Activated CD4-positive, alpha-beta T cell treated with anti-CD3 and anti-CD28 coated beads, Interleukin-2, amount 50 U/mL, for 48 hours (primary cell): Measurements from ENCODE around the gene ANK2.

ENCODE experiments used
- DNase-seq, 2 experiments: peaks; one replicate each; pipeline ENCODE4 v3.0.0-alpha.2; 2020

ANK2 gene

DNA sequence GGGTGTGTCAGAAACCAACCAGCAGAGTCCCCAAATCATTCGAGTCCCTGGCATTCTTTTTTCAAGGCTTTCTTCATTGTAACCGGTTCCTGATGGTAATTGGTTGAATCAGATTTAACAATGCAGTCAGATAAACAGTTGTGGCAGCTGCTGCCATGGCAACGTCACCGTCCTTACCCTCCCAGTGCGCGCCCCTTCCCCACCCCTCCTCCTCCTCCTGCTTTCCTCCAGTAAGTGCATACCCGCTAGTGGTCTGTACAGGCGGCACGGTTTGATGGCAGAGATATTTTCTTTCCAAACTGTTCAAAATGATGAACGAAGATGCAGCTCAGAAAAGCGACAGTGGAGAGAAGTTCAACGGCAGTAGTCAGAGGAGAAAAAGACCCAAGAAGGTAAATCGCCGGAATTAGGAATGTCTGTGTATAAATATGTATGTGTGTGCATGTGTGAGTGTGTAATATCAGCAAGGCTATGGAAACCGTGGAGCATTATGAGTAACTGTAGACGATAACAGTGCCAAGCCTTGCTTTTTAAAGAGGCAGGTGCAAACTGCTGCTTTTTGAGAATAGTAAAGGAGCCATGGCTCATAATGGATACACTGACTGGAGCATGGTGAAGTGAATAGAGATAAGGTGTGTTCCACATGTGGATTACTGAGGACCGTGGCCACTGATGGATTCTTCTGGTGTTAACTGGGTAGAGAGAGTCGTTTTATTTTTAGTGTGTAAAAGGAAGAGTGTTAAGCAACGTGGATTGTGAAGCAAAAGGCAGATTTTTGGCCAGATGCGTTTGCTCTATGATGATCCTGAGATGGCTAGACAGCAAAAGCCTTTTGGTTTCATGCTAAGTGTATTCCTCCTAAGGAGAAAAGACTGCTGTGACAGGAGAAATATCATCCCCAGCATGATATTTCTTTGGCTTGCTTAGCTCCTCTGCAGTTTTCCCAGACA lies at the start of gene ANK2:
Gene ANK2, plus strand, starts transcription at position 233 of the 950 bp plus-strand sequence. Its CDS starts 76 bp downstream, at position 309.
- no peak for DNase-seq

DNA sequence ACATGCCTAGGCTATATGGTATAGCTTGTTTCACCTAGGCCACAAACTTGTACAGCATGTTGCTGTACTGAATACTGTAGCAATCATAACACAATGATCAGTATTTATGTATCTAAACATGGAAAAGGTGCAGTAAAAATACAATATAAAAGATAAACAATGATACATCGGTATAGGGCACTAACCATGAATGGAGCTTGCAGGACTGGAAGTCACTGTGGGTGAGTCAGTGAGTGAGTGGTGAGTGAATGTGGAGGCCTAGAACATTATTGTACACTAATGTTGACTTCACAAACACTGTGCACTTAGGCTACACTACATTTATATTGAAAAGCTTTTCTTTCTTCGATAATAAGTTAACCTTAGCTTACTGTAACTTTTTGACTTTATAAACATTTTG lies 45.6 kb upstream of the ANK2 start:
- no peak for DNase-seq

DNA sequence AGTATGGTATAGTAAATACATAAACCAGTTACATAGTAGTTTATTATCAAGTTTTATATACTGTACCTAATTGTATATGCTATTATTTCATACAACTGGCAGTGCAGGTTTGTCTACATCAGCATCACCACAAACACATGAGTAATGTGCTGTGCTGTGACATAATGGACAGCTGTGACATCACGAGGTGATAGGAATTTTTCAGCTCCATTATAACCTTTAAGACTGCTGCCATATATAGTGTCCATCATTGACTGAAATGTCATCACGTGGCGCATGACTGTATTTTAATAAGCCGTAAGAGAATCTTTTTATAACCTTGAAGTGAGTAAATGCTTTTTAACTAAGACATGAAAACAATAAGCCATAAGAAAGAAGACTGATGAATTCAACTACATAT lies 44.8 kb upstream of the ANK2 start:
- DNase-seq, result no peak

DNA sequence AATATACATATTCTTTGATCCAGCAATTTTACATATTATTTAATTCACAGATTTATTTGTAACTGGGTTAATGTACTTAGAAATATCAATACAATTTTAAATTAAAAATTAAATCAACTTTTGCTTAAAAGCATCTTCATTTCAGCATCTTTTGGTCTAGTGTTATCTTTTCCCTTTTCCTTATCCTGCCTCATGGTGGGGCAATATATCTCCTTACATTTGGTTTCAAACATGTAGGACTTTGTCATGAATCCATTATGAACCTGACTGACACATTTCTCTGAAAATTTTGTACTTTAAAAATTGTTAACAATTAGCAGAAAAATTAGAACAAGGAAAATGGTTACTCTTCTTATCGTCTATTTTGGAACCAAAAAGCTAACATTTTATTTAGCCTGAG lies 42.8 kb upstream of the ANK2 start:
- DNase-seq, result no peak

DNA sequence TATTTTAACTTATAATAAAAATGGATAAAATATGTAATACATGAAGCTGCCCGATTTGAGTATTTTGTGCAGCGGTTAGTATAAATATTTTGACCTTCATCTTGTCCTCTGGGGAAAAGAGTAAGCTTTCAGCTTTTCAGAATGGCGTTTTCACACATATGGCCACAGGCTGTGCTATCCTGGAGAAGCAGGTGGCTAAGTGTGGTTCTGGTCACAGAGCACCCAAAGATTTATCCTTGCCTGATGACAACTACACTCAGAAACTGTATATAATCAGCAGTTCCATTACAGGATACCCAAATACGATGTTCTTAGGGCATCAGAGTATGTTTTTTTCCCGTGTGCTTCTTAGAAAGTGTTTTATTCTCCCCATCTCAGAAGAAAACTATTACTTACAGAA lies 42.3 kb upstream of the ANK2 start:
- no peak for DNase-seq

DNA sequence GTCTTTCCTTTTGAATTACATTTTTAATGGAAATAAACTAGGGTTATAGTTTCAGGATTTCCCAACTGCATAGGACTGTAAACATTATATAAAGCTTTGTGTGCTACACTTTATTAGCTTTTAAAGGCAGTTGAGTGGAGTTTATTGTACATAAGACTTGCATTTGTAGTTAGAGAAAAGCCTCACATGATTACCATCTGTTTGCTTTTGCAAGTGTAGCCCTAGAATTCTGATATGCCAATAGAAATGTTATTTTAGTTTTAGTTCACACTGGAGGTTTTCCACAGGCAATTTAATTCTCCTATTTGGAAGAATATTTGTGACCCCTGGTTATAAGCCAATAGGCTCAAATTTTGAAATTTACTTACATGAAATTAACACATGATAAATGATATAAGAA lies 41.3 kb upstream of the ANK2 start:
- DNase-seq, result no peak

DNA sequence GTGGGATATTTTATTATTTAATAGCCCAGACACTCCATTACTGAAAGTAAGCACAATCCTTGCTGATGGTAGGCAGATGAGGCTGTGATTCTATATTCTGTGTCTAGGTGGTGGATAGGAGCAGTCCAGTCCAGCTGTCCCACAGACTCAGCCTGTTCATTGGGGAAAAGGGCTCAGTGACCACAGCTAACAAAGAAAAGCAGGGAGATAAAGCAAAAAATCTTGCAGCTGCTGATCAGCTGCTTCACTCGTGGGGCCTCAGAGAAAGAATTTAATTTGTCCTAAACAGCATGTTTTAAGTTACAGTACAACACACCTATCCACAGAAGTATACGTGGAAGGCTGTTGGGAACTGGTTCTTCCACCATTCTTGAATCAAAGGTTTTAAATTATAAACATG lies 40.7 kb upstream of the ANK2 start:
- DNase-seq, result no peak

DNA sequence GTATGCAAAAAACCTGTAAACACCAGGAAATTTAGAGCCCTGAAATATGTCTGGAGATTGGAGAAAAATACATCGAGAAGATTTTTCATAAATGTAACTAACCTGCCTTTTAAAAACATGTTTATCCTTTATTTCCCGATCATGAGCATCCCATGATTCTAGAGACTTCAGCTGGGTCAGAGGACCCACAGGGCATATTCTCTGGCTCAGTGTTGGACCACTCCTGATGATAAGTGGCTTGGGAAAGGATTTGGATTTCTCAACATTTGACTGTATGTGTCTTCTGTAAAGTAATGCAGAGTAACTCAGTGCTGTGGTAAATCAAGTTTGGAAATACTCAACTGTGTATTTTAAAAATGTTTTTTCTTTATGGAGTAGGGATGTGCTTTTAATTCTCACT lies 40.0 kb upstream of the ANK2 start:
- DNase-seq, result no peak

DNA sequence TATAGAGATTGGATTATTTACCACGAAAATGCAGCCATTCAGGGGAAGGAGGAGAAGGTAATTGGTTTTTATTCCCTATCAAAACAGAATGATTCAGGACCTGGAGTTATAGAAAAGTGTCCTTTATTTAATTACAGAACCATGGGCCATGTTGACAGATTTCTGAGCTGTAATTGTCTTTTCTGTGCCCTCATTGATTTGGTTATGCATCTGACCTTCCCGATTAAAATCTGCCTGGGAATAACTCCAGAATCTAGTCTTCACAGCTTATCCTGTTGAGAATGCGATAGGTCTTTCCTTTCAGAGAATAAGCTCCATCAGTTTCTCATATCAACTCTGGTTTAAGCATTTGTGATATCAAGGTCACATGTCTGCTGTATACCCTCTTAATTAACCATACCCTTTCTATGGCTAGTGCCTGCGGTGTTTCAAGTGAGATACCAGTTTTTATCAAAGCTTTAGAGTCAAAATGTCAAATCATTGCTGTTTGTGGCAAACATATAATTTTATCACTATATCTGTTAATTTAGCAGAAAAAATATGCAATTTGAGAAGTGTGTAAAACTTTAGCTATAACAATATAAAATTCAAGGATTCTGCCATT lies 37.2 kb upstream of the ANK2 start:
- no peak for DNase-seq

DNA sequence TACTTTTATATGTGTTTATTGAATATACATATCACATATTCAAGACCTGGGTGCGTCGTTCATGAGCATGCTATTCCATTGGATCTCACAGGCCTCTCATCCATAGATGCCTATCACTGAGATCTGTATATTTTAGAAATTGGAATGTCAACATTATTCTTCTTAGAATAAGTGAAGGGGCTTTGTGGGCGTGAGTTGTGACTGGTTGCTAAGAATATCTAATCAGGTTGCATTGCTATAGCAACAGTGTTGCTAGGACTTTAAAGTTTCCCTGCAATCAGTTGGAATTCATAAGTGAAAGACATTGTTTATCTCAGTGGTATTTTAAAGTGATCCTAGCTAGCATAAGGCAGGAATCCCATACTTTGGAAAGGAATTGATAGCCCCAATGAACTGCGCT lies 36.7 kb upstream of the ANK2 start:
- no peak for DNase-seq

DNA sequence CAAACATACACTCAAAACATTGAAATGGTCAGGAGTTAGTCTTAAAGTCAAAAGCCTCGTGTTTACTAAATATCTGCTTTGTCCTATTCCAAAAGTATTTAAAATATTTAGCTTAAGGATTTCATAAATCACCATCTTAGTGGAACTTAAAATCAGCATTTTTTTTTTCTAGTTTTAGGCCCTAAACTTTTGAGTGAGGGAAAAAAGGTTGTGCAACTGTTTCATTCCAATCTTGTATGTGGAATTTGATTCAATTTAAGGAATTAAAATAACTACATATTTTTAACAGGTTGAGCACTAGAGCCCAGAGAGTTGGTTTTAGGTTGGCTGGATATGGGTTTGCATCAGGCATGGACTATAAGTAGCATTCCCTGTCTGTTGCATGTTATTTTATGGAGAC lies 35.7 kb upstream of the ANK2 start:
- no peak for DNase-seq

DNA sequence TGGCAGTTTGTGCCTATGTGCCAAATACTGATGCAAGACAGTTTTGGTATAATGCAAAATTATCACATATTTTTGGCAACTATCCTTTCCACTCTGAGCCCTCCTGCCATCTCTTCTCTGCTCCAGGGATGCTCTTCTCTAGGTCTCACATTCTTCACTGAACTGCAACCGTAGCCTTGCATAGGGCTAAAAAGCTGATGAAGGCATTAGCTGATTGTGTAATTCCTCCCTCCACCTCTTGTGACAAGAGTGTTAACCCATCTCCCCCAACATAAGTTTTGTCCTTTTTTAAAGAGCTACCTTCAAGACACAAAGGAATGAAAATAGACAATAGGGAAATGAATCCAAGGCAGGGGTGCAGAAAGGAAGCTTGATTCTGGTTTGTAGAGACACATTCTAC lies 33.1 kb upstream of the ANK2 start:
- no peak for DNase-seq

DNA sequence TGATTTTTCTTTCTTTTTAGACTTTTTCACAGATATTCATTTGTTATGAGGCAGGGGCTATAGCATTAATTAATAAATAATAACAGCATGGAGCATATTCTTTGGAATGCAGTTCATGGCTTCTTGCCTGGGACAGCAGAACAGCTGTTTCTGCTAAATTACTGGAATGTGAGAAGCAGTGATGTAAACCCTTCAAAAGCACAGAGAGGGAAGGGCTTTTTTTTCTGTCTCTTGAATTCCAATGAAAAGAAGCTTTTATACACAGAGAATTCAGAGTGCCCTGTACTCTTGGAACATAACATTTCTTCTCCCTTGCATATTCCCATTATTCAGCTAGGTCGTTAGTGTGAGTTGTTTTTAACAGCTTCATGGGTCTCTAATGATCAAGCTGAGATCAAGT lies 28.5 kb upstream of the ANK2 start:
- DNase-seq, result no peak

DNA sequence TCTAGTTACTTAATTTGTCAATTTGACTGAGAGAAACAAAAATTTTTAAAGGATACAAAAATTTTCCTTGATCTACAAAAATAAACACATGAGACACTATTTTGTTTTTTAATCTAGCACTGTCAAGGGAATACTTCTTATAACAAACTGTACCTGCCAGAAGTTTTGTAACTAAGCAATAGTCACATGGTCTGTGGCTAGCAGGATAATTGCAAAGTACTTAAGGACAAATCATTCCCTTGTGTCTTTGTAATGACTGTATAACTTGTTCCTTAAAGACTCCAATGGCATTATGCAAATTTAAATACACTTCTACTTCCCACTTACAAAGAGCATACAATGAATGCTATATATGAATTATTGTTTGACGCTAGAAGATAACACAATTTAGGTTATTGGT lies 25.1 kb upstream of the ANK2 start:
- DNase-seq, result no peak

DNA sequence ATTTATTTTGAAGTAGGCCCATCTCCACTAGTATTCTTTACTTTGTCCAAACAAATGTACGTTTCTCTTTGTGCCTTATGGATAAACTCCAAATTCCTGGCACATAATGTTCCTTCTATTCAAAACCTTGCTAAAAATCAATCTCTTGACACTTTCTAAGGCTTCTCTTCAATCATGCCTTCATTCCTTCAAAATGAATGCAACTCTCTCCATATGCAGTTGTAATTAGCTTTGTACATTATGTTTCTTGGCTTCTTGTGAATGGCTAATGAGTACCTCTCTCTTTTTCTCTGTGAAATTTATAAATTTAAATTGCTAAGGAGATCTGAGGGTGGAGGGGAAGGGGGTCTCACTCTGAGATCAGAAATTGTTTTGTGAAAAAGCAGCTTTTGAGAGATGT lies 24.0 kb upstream of the ANK2 start:
- no peak for DNase-seq

DNA sequence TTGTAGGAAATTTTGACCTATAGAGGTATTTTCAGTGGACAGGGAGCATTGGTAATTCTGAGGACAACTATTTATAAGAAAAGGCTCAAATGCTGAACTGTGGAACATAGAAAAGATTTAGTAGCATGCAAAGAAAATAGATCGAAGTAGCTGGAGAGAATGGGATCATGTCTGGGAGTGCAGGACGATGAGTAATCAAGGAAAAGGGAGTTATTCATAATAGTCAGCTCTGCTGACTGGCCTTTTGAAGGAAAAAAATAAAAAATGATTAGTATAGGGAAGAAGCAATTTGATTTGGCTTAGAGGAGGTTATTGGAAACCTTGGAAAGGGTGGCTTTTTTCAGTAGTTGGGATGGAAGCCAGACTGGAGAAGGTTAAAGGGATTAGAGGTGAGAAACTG lies 22.9 kb upstream of the ANK2 start:
- no peak for DNase-seq

DNA sequence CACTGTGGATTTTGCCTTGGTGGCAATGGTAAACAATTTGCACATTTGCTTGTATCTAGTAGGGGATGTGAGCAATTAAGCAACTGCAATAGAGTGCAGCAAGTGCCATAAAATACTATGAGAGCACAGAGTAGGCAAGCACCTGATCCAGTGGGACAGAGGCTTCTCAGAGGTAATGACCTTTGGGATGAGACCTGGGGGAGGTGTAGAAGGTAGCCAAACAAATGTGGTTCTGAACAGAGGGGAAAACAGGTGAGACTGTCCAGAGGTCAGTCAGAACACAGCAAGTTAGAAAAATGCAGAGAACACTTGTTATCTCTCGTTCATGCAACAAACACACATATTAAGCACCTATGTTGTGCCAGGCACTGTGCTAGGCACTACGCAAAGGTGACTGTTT lies 21.4 kb upstream of the ANK2 start:
- DNase-seq, result no peak

DNA sequence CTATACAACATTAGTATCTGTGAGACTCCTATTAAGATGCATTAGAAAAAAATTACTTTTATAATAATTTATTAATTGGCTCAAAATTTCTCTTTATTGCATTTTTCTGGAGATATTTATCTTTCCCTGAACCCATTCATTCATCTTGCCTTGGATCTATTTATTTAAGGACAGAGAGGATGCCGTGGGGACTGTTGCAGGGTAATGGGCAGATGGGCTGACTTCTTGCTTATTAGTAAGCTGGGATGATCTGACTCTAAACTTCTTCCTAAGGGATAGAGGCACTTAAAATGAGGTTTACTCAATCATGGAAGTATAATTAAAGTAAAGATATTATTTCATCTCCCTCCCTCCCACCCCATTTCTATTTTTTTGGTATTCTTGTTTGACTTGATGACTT lies 18.2 kb upstream of the ANK2 start:
- no peak for DNase-seq

DNA sequence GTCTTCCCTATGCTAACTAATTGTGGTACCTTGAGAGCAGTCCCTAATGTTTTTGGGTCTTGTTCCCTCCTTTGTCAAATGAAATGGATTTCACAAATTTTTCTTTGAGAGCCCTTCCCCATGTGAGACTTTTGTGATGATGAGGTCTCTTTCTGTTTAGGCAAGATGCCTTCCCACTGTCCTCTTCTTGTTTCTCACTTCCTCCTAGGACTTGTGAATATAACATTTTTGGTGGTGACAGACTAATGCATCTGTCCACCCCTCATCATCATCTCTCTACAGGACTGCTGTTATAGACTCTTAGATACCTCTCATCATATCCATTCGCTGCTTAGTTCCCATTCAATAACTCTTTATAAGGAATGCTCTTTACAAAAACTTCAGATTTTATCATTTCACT lies 8.7 kb upstream of the ANK2 start:
- DNase-seq, result no peak

DNA sequence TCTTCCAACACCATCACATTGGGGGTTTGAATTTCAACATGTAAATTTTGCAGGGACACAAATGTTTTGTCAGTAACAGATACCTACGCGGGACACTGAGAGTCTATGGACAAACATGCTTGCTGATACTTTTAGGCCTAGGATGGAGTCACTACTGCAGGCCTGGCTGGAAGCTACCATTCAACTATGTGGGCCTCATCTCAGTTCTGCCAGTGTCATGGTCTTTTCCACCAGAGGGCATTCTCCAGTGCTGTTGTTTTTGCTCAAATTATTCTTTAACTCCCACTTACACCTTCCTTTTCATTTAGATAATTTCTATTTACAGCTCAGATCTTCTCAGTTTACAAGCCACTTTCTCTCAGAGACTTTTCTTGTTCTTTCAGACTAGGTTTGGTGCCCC lies 7.0 kb upstream of the ANK2 start:
- DNase-seq, result no peak

DNA sequence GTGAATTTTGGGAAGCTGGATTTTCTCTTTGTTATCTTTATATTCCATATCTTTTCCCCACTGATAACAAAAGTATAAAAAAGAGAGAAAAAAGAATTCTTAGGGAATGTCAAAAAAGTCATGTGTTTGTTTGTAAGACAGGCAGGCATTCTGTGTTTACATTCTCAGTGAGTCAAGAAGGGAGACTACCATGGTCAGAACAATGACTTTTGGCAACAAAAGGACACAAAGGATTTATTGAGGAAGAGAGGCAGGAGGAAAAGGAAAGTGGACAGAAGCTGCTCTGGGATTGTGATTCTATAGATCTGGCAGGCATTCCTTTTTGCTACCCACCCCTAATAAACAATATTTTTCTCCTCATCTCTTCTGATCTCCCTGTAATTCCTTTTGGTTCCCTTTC lies 5.9 kb upstream of the ANK2 start:
- no peak for DNase-seq

DNA sequence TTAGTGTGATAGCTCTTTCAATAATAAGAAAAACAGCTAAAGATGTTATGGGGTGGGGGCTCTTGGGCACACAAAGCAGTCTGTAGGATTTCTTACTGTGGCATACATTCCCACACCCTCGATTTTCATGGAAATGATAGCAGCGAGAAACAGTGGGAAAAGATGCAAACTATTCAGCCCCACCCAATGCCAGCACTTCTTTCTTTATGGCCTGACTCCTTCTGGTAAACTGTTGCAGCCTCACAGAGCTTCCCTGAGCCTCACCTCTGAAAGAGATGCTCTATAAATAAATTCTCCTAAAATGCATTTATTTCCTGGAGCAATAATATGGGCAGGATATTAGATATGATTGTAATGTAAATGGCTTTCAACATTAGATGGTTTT lies 910 bp downstream of the ANK2 start:
- no peak for DNase-seq

DNA sequence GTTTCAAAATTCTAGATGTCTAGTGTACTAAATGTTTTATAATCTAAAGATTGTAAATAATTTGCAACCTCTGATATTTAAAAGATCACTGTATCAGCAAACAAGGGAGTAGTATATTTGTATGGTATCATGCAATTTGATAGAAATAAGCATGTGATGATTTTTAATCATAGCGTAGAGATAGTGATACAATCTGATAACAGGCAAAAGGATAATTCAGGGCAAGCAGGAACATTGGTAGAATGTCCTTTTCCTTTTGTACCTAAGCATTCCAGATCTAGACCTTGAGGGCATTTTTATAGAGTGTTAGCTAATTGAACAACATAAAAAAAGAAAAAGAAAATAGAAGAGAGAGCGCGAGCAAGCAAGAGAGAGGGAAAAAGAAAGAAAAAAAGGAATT lies 1.4 kb downstream of the ANK2 start:
- DNase-seq, result no peak

DNA sequence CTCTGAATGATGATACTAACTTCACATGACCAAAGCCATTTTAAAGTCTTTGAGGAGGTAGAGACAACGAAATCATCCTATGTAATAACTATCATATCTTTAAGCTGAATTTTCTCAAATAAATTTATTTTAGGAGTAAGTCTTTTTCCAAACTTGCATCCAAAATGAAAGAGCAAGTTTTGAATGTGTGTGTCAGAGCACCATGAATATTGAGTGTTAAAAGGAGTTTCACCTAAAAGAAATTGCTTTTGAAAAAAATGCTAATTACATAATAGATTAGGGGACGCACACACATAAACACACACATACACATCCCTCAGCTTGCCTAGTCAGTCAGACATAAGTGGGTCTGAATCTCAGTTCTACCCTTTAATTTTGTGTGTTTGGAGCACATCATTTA lies 1.9 kb downstream of the ANK2 start:
- DNase-seq, result no peak
